WTC11 (cell line): ENCODE results near the gene ERBB2.

Experiments
- CTCF ChIP-seq: fragments of 200-600 bp; IDR thresholded peaks from 2 replicates; pipeline ENCODE4 v1.8.0; 2022; ENCODE audit warnings: antibody characterized with exemption
- E2F1 ChIP-seq: sonication (generic); formaldehyde crosslinking; IDR thresholded peaks from 2 replicates; pipeline ENCODE4 v1.8.0; 2022; ENCODE audit warnings: mild to moderate bottlenecking, missing genetic modification reagents
- E2F4 ChIP-seq: sonication (generic); formaldehyde crosslinking; IDR thresholded peaks from 2 replicates; pipeline ENCODE4 v1.8.1; 2022; ENCODE audit warnings: low read depth, mild to moderate bottlenecking, moderate library complexity, missing genetic modification reagents, borderline replicate concordance
- MAX ChIP-seq: sonication (generic); formaldehyde crosslinking; IDR thresholded peaks from 2 replicates; pipeline ENCODE4 v1.8.0; 2022; ENCODE audit warnings: mild to moderate bottlenecking, missing genetic modification reagents
- NFYB ChIP-seq: sonication (generic); formaldehyde crosslinking; conservative IDR thresholded peaks from 2 replicates; pipeline ENCODE4 v1.8.0; 2022; ENCODE audit warnings: low read depth, missing genetic modification reagents
- OVOL2 ChIP-seq: fragments of 250-450 bp; sonication (Bioruptor Pico); IDR thresholded peaks from 2 replicates; pipeline ENCODE4 v1.9.0; 2021; ENCODE audit warnings: mild to moderate bottlenecking, borderline replicate concordance
- USF2 ChIP-seq: sonication (generic); formaldehyde crosslinking; IDR thresholded peaks from 2 replicates; pipeline ENCODE4 v1.8.1; 2023; ENCODE audit warnings: mild to moderate bottlenecking, missing genetic modification reagents, moderate library complexity

DNA sequence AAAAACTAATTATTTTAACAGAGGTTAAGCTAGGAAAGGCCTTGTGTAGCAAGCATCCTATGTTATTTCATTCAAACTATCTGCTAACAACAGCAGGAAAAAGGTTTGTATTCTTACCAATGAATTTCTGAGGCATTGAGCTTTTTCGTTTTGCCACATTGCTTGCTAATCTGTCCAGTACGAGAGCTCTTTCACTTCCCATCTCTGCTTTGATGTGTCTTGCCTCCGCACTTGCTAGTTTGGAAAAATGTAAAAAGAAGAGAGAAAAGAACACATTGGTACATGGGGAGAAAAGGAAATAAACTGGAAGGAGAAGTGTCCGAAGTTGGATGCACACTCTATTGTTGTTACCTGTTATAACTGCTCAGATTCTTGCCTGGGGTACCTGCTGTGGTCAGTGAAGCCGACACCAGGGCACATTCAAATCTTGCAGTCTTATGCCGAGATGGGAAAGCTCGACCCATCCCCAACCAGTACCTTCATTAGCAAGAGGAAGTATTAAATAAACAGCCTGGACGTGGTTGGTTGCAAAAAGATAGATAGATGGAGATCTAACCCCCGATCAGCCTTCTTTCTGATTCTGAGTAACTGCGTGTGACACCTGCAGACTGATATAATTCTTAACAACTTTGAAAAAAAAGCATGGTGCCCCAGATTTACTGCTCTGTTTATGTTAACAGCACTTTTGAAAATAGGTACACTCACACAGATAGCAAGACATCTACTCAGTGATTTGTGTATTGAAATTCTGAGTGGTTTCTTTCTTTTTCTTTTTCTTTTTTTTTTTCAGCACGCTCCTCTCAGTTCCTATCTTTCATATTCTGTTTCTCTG, 77.9 kb downstream of the ERBB2 start:
- TF ChIP-seq MAX (CRISPR knock-in tag) (no peak), CTCF (no peak), OVOL2 (no peak), NFYB (no peak), E2F1 (CRISPR knock-in tag) (no peak), USF2 (CRISPR knock-in tag) (no peak), E2F4 (no peak)
